H1 (cell line): Measurements from ENCODE around the gene LPIN2. TPM values are rescaled to one million over a fixed set of nuclear protein-coding genes. Genes with fewer than 3 reads are reported as not detected.

ENCODE experiments used
- CTCF ChIA-PET: fragments of 300-600 bp; sonication (Branson Sonifier 250); formaldehyde crosslinking; loops from one replicate; lab custom pipeline; 2021; ENCODE audit not compliant: partially characterized antibody; lab: Charles Lee
- POLR2A ChIA-PET: fragments of 300-600 bp; sonication (Branson Sonifier 250); formaldehyde crosslinking; loops from one replicate; lab custom pipeline; 2021; ENCODE audit warnings: inconsistent platforms; ENCODE audit not compliant: partially characterized antibody; lab: Charles Lee
- DNase-seq, 2 experiments: peaks; one replicate each; pipeline versions ENCODE4 v3.0.0 to v3.0.0-alpha.2; 2010 to 2022; ENCODE audit warnings: low spot score in 2 of 2, low read depth in 1 of 2, mixed read lengths in 1 of 2
- FAIRE-seq: peaks from 2 replicates; lab custom pipeline; 2011; peaks lifted over from hg19 to GRCh38; lab: Jason Lieb, UNC
- H2AFZ ChIP-seq: 2 replicates; pipeline ENCODE4 v1.8.1; 2012; ENCODE audit warnings: low read length, inconsistent platforms
- H2AK5ac ChIP-seq: 2 replicates; pipeline ENCODE4 v1.6.1; 2013; ENCODE audit warnings: low read depth, low read length
- H2BK120ac ChIP-seq: replicated peaks from 2 replicates; pipeline ENCODE3; 2013; ENCODE audit warnings: low read depth, low read length, inconsistent platforms
- H2BK12ac ChIP-seq: 2 replicates; pipeline ENCODE4 v1.6.1; 2013; ENCODE audit warnings: low read depth, low read length
- H2BK15ac ChIP-seq: 2 replicates; pipeline ENCODE4 v1.6.1; 2013; ENCODE audit warnings: low read length
- H2BK20ac ChIP-seq: 2 replicates; pipeline ENCODE4 v1.6.1; 2013; ENCODE audit warnings: low read length
- H2BK5ac ChIP-seq: 2 replicates; pipeline ENCODE4 v1.6.1; 2013; ENCODE audit warnings: low read depth, low read length
- H3K14ac ChIP-seq: 2 replicates; pipeline ENCODE4 v1.6.1; 2013; ENCODE audit warnings: inconsistent platforms; ENCODE audit not compliant: insufficient read length
- H3K18ac ChIP-seq: 2 replicates; pipeline ENCODE4 v1.6.1; 2013; ENCODE audit warnings: low read length; ENCODE audit errors: extremely low read depth
- H3K23ac ChIP-seq: 2 replicates; pipeline ENCODE4 v1.6.1; 2013; ENCODE audit warnings: inconsistent platforms; ENCODE audit not compliant: insufficient read length
- H3K23me2 ChIP-seq: 2 replicates; pipeline ENCODE4 v1.6.1; 2013; ENCODE audit warnings: low read depth, low read length
- H3K27ac ChIP-seq: 2 replicates; pipeline ENCODE4 v1.6.1; 2011; ENCODE audit warnings: low read depth, low read length, inconsistent platforms
- H3K27me3 ChIP-seq, 4 experiments: replicated peaks in 1 of 4; 1 replicate in 1 of 4; 2 replicates in 3 of 4; pipeline versions ENCODE4 v1.6.1 to v1.8.1; 2011 to 2013; ENCODE audit warnings: low read length in 3 of 4, mild to moderate bottlenecking in 3 of 4, inconsistent platforms in 2 of 4, mixed read lengths in 2 of 4, moderate library complexity in 1 of 4; ENCODE audit not compliant: control insufficient read depth in 3 of 4, insufficient read depth in 3 of 4; ENCODE audit errors: extremely low read depth in 1 of 4
- H3K36me3 ChIP-seq, 4 experiments: 2 replicates each; pipeline versions ENCODE4 v1.6.1 to v1.8.1; 2011 to 2013; ENCODE audit warnings: mild to moderate bottlenecking in 4 of 4, low read length in 3 of 4, moderate library complexity in 2 of 4, control low read depth in 1 of 4, inconsistent platforms in 1 of 4; ENCODE audit not compliant: insufficient read depth in 4 of 4, control insufficient read depth in 2 of 4
- H3K4ac ChIP-seq: replicated peaks from 2 replicates; pipeline ENCODE3; 2013; ENCODE audit warnings: low read length, low read depth, mixed read lengths, inconsistent platforms; ENCODE audit not compliant: insufficient read length
- H3K4me1 ChIP-seq, 4 experiments: replicated peaks in 1 of 4; 1 replicate in 1 of 4; 2 replicates in 3 of 4; pipeline versions ENCODE4 v1.6.1 to v1.8.1; 2011 to 2013; ENCODE audit warnings: low read length in 3 of 4, inconsistent platforms in 2 of 4, mixed read lengths in 1 of 4; ENCODE audit not compliant: insufficient read depth in 4 of 4, control insufficient read depth in 3 of 4
- H3K4me2 ChIP-seq, 2 experiments: 2 replicates each; pipeline versions ENCODE4 v1.6.1 to v1.8.1; 2011 to 2013; ENCODE audit warnings: low read depth in 2 of 2, low read length in 2 of 2, control low read depth in 1 of 2, inconsistent platforms in 1 of 2, mild to moderate bottlenecking in 1 of 2; ENCODE audit not compliant: insufficient read depth in 1 of 2
- H3K4me3 ChIP-seq, 4 experiments: fragments of 200-600, 300-600 bp in 1 of 4; sonication (generic), shearing (Covaris generic), sonication (Bioruptor Twin) in 1 of 4; 2 replicates each; pipeline versions ENCODE4 v1.5.1 to v1.8.1; 2011 to 2016; ENCODE audit warnings: low read length in 4 of 4, low read depth in 3 of 4, control low read depth in 2 of 4, inconsistent platforms in 2 of 4, mild to moderate bottlenecking in 2 of 4, mixed read lengths in 1 of 4, moderate library complexity in 1 of 4; ENCODE audit not compliant: insufficient read depth in 2 of 4; ENCODE audit errors: extremely low read depth in 1 of 4
- H3K56ac ChIP-seq: replicated peaks from 2 replicates; pipeline ENCODE3; 2013; ENCODE audit warnings: low read depth, mild to moderate bottlenecking, mixed read lengths, low read length, inconsistent platforms; ENCODE audit not compliant: insufficient read length
- H3K79me1 ChIP-seq: 2 replicates; pipeline ENCODE4 v1.6.1; 2013; ENCODE audit warnings: low read depth, low read length, control low read depth
- H3K79me2 ChIP-seq, 2 experiments: 2 replicates each; pipeline versions ENCODE4 v1.6.1 to v1.8.1; 2012 to 2013; ENCODE audit warnings: low read length in 2 of 2, mild to moderate bottlenecking in 2 of 2, inconsistent platforms in 1 of 2; ENCODE audit not compliant: insufficient read depth in 2 of 2, control insufficient read depth in 1 of 2
- H3K9ac ChIP-seq, 4 experiments: replicated peaks in 1 of 4; 1 replicate in 1 of 4; 2 replicates in 3 of 4; pipeline versions ENCODE4 v1.6.1 to v1.8.1; 2011 to 2013; ENCODE audit warnings: low read depth in 3 of 4, low read length in 3 of 4, control low read depth in 2 of 4, mild to moderate bottlenecking in 2 of 4, moderate library complexity in 2 of 4, inconsistent platforms in 1 of 4; ENCODE audit errors: extremely low read depth in 1 of 4
- H3K9me3 ChIP-seq, 2 experiments: 2 replicates each; pipeline versions ENCODE4 v1.6.1 to v1.8.1; 2012 to 2013; ENCODE audit warnings: mild to moderate bottlenecking in 2 of 2, moderate library complexity in 2 of 2, control low read depth in 1 of 2, inconsistent platforms in 1 of 2, low read depth in 1 of 2, low read length in 1 of 2, mixed read lengths in 1 of 2; ENCODE audit not compliant: insufficient read depth in 2 of 2
- H4K20me1 ChIP-seq, 2 experiments: replicated peaks in 1 of 2; 2 replicates each; pipeline versions ENCODE3 to v1.8.1; 2011 to 2013; ENCODE audit warnings: inconsistent platforms in 2 of 2, low read length in 2 of 2, mild to moderate bottlenecking in 1 of 2; ENCODE audit not compliant: insufficient read depth in 2 of 2, control insufficient read depth in 1 of 2
- H4K5ac ChIP-seq: 2 replicates; pipeline ENCODE4 v1.6.1; 2013; ENCODE audit warnings: low read length, low read depth, mixed read lengths, inconsistent platforms; ENCODE audit not compliant: insufficient read length
- H4K8ac ChIP-seq: 2 replicates; pipeline ENCODE4 v1.8.0; 2013; ENCODE audit warnings: mild to moderate bottlenecking, moderate library complexity, low read length, inconsistent platforms; ENCODE audit not compliant: insufficient read depth; ENCODE audit errors: extremely low read depth
- H4K91ac ChIP-seq: replicated peaks from 2 replicates; pipeline ENCODE3; 2013; ENCODE audit warnings: low read length, mixed read lengths, inconsistent platforms; ENCODE audit not compliant: insufficient read length
- BRCA1 ChIP-seq: IDR thresholded peaks from 2 replicates; pipeline ENCODE4 v1.6.1; 2012; ENCODE audit warnings: low read depth, low read length, improper control_type of control experiment
- CBX8 ChIP-seq: fragments of 300-800, 300-1000 bp; sonication (generic); IDR thresholded peaks from 2 replicates; pipeline ENCODE4 v1.7.1; 2016; ENCODE audit warnings: low read depth, low read length, borderline replicate concordance
- FOSL1 ChIP-seq: IDR thresholded peaks from 2 replicates; pipeline ENCODE4 v1.6.1; 2011; ENCODE audit warnings: mild to moderate bottlenecking, low read depth, low read length, moderate library complexity; ENCODE audit not compliant: insufficient read depth
- JUND ChIP-seq: IDR thresholded peaks from 2 replicates; pipeline ENCODE4 v1.6.1; 2011; ENCODE audit warnings: mild to moderate bottlenecking, improper control_type of control experiment, low read length
- NANOG ChIP-seq: IDR thresholded peaks from 2 replicates; pipeline ENCODE4 v1.6.1; 2011; ENCODE audit warnings: low read length, low read depth, mild to moderate bottlenecking, inconsistent platforms; ENCODE audit not compliant: insufficient read depth, poor library complexity, severe bottlenecking
- POLR2AphosphoS5 ChIP-seq: IDR thresholded peaks from 2 replicates; pipeline ENCODE4 v1.6.1; 2011; ENCODE audit warnings: low read depth, low read length
- RXRA ChIP-seq: IDR thresholded peaks from 2 replicates; pipeline ENCODE4 v1.6.1; 2011; ENCODE audit warnings: low read depth, mild to moderate bottlenecking, low read length, moderate library complexity; ENCODE audit not compliant: insufficient read depth
- SP1 ChIP-seq: IDR thresholded peaks from 2 replicates; pipeline ENCODE4 v1.6.1; 2011; ENCODE audit warnings: low read depth, low read length
- TAF1 ChIP-seq: IDR thresholded peaks from 2 replicates; pipeline ENCODE4 v1.6.1; 2011; ENCODE audit warnings: mild to moderate bottlenecking, low read depth, low read length
- TBP ChIP-seq: IDR thresholded peaks from 2 replicates; pipeline ENCODE4 v1.6.1; 2011; ENCODE audit warnings: low read depth, low read length, improper control_type of control experiment
- WGBS, 2 experiments: shearing (Covaris generic) in 1 of 2; methylation state at CpG; one replicate each; pipeline versions ENCODE4 v1.1.6 to v1.1.7; 2013 to 2015; ENCODE audit warnings: low lambda C conversion rate in 2 of 2, mixed read lengths in 2 of 2, inconsistent platforms in 1 of 2, low coverage in 1 of 2, missing lambda C conversion rate in 1 of 2; ENCODE audit not compliant: insufficient replicate concordance in 2 of 2, insufficient coverage in 1 of 2, insufficient read length in 1 of 2; ENCODE audit errors: extremely low coverage in 1 of 2, missing lambda C conversion rate in 1 of 2; 5-methylcytosine and 5-hydroxymethylcytosine counted together
- polyA plus RNA-seq, 7 experiments: library from polyadenylated mRNA; depleted of rRNA in 3 of 7; stranded (reverse) in 5 of 7; unstranded in 2 of 7; fragments of >200 nt in 5 of 7; fragments of 200-250 nt in 2 of 7; gene quantifications; 1 replicate in 5 of 7; 2 replicates in 1 of 7; 4 replicates in 1 of 7; pipeline versions ENCODE4 v1.2.1 to v1.2.3, GENCODE V29; 2011 to 2013; ENCODE audit warnings: missing spikeins in 2 of 7, mixed read lengths in 2 of 7
- total RNA-seq: library from RNA; stranded (reverse); fragmentation: NEBNext Ultra II Directional; extraction: Animal tissue kit (Norgen Biotek cat#: 25700); gene quantifications from 2 replicates; pipeline ENCODE4 v1.2.1, GENCODE V29; 2021
- TF ChIP-seq, protein P1 (sequence below): IDR thresholded peaks from 2 replicates; pipeline ENCODE4 v1.6.1; 2012; ENCODE audit warnings: inconsistent platforms

LPIN2 gene
- total and polyA plus RNA-seq, 2 of the 8 experiments (the other 6 are each of a cell fraction or from before 2014, with no cell fraction given), result 7.4 to 14.2 TPM

DNA sequence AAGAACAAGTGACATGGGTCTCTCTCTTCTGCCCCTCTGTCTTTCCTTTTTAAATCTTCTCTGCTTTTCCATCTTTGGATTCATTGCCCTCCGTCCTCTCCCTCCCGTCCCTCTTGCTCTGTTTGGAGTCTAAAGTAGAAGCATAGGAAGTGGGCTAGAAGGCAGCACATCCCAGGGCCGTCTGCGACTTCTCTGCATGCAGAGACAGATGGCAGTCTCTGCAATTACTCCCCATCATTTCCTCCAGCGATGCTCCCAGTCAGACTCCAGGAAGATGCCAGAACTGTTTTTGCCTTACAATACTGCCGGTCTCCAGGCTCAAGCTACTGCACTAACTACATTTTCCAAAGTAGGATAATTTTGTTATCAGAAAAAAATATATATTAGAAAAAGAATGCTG, 35.2 kb upstream of the LPIN2 start:
- no peak overlapping the region for H4K8ac ChIP-seq
- no peak overlapping the region for H3K9ac ChIP-seq
- H3K14ac ChIP-seq, result no peak overlapping the region
- no peak for FAIRE-seq
- no peak overlapping the region for H3K4ac ChIP-seq
- H4K20me1 ChIP-seq, result no peaks in the 10 kb centered on the region
- H3K56ac ChIP-seq, result no peak overlapping the region
- H2AK5ac ChIP-seq, result no peak overlapping the region
- ChIA-PET POLR2A (no interaction called here), CTCF (interaction anchor here (0.9 kb wide), 1 partner anchor 16 kb away, joined by 3 read pairs; no protein-coding TSS in a partner anchor)
- no peak overlapping the region for H4K5ac ChIP-seq
- H2BK12ac ChIP-seq, result no peak overlapping the region
- no peak overlapping the region for H3K18ac ChIP-seq
- H2BK15ac ChIP-seq, result no peak overlapping the region
- no peak overlapping the region for H3K23ac ChIP-seq
- no peaks in the 10 kb centered on the region for H3K27me3 ChIP-seq
- H3K4me2 ChIP-seq, result no peak overlapping the region
- H3K79me2 ChIP-seq, result no peaks in the 10 kb centered on the region
- no peak overlapping the region for H2BK5ac ChIP-seq
- no peak overlapping the region for H4K91ac ChIP-seq
- H2AFZ ChIP-seq, result no peak overlapping the region
- H2BK20ac ChIP-seq, result no peak overlapping the region
- no peak overlapping the region for H2BK120ac ChIP-seq
- no peaks in the 10 kb centered on the region for H3K79me1 ChIP-seq
- 0 out of 4 replicates have a peak, but pooled peaks cover 0 to 3% of the 10 kb centered on the region in 2 experiments for H3K9me3 ChIP-seq
- DNase-seq, result no peak
- H3K27ac ChIP-seq, result no peak overlapping the region
- 73% methylated on average over 6 of the region's 6 CpGs; no CpG with 5 or more reads in 1 of the 2 experiments for WGBS, 2 experiments
- no peaks in the 10 kb centered on the region for H3K4me1 ChIP-seq
- H3K4me3 ChIP-seq, result no peak overlapping the region
- no peaks in the 10 kb centered on the region for H3K36me3 ChIP-seq
- TF ChIP-seq FOSL1 (no peak), POLR2AphosphoS5 (no peak), TBP (no peak), TAF1 (no peak), NANOG (no peak), BRCA1 (no peak), SP1 (no peak), RXRA (no peak), JUND (no peak), CBX8 (no peak)
- TF ChIP-seq, protein P1, sequence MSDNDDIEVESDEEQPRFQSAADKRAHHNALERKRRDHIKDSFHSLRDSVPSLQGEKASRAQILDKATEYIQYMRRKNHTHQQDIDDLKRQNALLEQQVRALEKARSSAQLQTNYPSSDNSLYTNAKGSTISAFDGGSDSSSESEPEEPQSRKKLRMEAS, result no peak
- H3K23me2 ChIP-seq, result no peaks in the 10 kb centered on the region
